ENCODE results near the gene MTRF1L. TPM values are rescaled to one million over a fixed set of nuclear protein-coding genes. Genes with fewer than 3 reads are reported as not detected.
"Not testable (repeated sequence)": the region's sequence is repeated elsewhere in the genome, so short reads cannot be mapped to it uniquely, and the experiment has no call there.

Gene MTRF1L
- total and polyA plus RNA-seq, 2 donors from 2014 or later: 15.8 to 19.2 TPM

DNA sequence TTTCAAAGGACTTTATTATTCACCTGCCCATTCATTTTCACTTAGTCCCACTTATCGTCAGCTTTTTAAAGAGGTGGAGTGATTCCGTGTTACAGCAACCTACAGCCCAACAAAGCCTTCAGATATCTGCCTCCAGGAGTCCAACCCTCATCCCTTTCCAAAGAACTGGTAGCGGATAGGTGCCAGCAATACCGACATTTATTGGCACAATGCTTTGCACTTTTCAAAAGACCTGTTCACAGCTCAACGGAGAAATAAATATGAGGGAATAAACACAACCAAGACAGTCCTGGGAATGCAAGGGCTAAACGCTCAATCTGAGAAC lies 819 bp upstream of the MTRF1L start:
- intact Hi-C loops (cut with DNase I): no loop called here
- Histone ChIP-seq H3K9me3 (ENCODE audit: control insufficient read depth in 2 of 3, insufficient read depth in 1 of 3, low read length in 3 of 3) (no peaks in the 10 kb centered on the region), H3K9ac (ENCODE audit: low read length in 3 of 3) (peak overlapping the region; percentile 26 to 85 (median 57)), H3K4me1 (ENCODE audit: control insufficient read depth in 2 of 3, insufficient read depth in 2 of 3, low read depth in 1 of 3, low read length in 3 of 3) (peaks cover 2 to 17% (median 7%) of the 10 kb centered on the region in 3 donors), H3K27me3 (ENCODE audit: control insufficient read depth, insufficient read depth, low read length) (no peaks in the 10 kb centered on the region), H3K4me3 (ENCODE audit: low read length in 3 of 3) (peak overlapping the region; percentile 98 to 100 (median 99)), H3K27ac (ENCODE audit: low read depth in 2 of 2, low read length in 2 of 2) (peak overlapping the region; percentile 68 to 85), H3K36me3 (ENCODE audit: control insufficient read depth in 2 of 3, insufficient read depth in 3 of 3, low read length in 3 of 3) (no peaks in the 10 kb centered on the region)
- TF ChIP-seq, protein P1, sequence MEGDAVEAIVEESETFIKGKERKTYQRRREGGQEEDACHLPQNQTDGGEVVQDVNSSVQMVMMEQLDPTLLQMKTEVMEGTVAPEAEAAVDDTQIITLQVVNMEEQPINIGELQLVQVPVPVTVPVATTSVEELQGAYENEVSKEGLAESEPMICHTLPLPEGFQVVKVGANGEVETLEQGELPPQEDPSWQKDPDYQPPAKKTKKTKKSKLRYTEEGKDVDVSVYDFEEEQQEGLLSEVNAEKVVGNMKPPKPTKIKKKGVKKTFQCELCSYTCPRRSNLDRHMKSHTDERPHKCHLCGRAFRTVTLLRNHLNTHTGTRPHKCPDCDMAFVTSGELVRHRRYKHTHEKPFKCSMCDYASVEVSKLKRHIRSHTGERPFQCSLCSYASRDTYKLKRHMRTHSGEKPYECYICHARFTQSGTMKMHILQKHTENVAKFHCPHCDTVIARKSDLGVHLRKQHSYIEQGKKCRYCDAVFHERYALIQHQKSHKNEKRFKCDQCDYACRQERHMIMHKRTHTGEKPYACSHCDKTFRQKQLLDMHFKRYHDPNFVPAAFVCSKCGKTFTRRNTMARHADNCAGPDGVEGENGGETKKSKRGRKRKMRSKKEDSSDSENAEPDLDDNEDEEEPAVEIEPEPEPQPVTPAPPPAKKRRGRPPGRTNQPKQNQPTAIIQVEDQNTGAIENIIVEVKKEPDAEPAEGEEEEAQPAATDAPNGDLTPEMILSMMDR (IDR thresholded peaks at IDR 0.05; ENCODE audit: borderline replicate concordance, extremely low read depth, insufficient read depth): no peak
- DNase-seq: peak in 2 of 5 donors; percentile 39 to 47
- FAIRE-seq: no peak

- H3K4me1 ChIP-seq (ENCODE audit: control insufficient read depth in 2 of 3, insufficient read depth in 2 of 3, low read depth in 1 of 3, low read length in 3 of 3): peaks cover 2 to 17% (median 7%) of the 10 kb centered on the region in 3 donors
- peaks cover 0 to 6% (median 0%) of the 10 kb centered on the region in 3 donors for H3K36me3 ChIP-seq (ENCODE audit: control insufficient read depth in 2 of 3, insufficient read depth in 3 of 3, low read length in 3 of 3)
- DNase-seq (peak in 4 of 5 donors; percentile 30 to 63 (median 52)), FAIRE-seq (no peak)
- H3K4me3 ChIP-seq (ENCODE audit: low read length in 3 of 3): peak overlapping the region; percentile 94 to 100 (median 99)
- peak overlapping the region; percentile 59 to 78 for H3K27ac ChIP-seq (ENCODE audit: low read depth in 2 of 2, low read length in 2 of 2)
- TF ChIP-seq, protein P1 (IDR thresholded peaks at IDR 0.05; ENCODE audit: borderline replicate concordance, extremely low read depth, insufficient read depth): no peak
- no peaks in the 10 kb centered on the region for H3K9me3 ChIP-seq (ENCODE audit: control insufficient read depth in 2 of 3, insufficient read depth in 1 of 3, low read length in 3 of 3)
- peak overlapping the region; percentile 85 to 92 (median 87) for H3K9ac ChIP-seq (ENCODE audit: low read length in 3 of 3)
- intact Hi-C loops (cut with DNase I): no loop called here
- no peaks in the 10 kb centered on the region for H3K27me3 ChIP-seq (ENCODE audit: control insufficient read depth, insufficient read depth, low read length)
These were observed 519 bp downstream of the MTRF1L start for GRCh38 chr6:153001767-153002612.

- DNase-seq; intact Hi-C loops (cut with DNase I); FAIRE-seq; H3K27ac ChIP-seq (ENCODE audit: low read depth in 2 of 2, low read length in 2 of 2); H3K9ac ChIP-seq (ENCODE audit: low read length in 3 of 3); H3K36me3 ChIP-seq (ENCODE audit: control insufficient read depth in 2 of 3, insufficient read depth in 3 of 3, low read length in 3 of 3); H3K9me3 ChIP-seq (ENCODE audit: control insufficient read depth in 2 of 3, insufficient read depth in 1 of 3, low read length in 3 of 3); H3K27me3 ChIP-seq (ENCODE audit: control insufficient read depth, insufficient read depth, low read length): not testable (repeated sequence)
- peak overlapping the region in 1 of 3 donors; percentile 100 for H3K4me3 ChIP-seq (ENCODE audit: low read length in 3 of 3)
- peaks cover 2 to 17% (median 7%) of the 10 kb centered on the region in 3 donors for H3K4me1 ChIP-seq (ENCODE audit: control insufficient read depth in 2 of 3, insufficient read depth in 2 of 3, low read depth in 1 of 3, low read length in 3 of 3)
These were observed 1.7 kb downstream of the MTRF1L start for GRCh38 chr6:153000790-153001189.

- H3K27ac ChIP-seq (ENCODE audit: low read depth in 2 of 2, low read length in 2 of 2): no peak overlapping the region
- FAIRE-seq: no peak
These were observed 2.3 kb downstream of the MTRF1L start for GRCh38 chr6:153000243-153000642.

GRCh38 chr6:152999538-152999937 lies 3.0 kb downstream of the MTRF1L start:
- H3K27me3 ChIP-seq (ENCODE audit: control insufficient read depth, insufficient read depth, low read length); H3K27ac ChIP-seq (ENCODE audit: low read depth in 2 of 2, low read length in 2 of 2); H3K9ac ChIP-seq (ENCODE audit: low read length in 3 of 3); DNase-seq; FAIRE-seq; H3K9me3 ChIP-seq (ENCODE audit: control insufficient read depth in 2 of 3, insufficient read depth in 1 of 3, low read length in 3 of 3); intact Hi-C loops (cut with DNase I); H3K4me3 ChIP-seq (ENCODE audit: low read length in 3 of 3): not testable (repeated sequence)
- H3K36me3 ChIP-seq (ENCODE audit: control insufficient read depth in 2 of 3, insufficient read depth in 3 of 3, low read length in 3 of 3): peaks cover 0 to 11% (median 2%) of the 10 kb centered on the region in 3 donors
- peaks cover 2 to 17% (median 7%) of the 10 kb centered on the region in 3 donors for H3K4me1 ChIP-seq (ENCODE audit: control insufficient read depth in 2 of 3, insufficient read depth in 2 of 3, low read depth in 1 of 3, low read length in 3 of 3)

More at GRCh38 chr6:153000243-153000642, 2.3 kb downstream of the MTRF1L start:
- Histone ChIP-seq H3K4me1 (ENCODE audit: control insufficient read depth in 2 of 3, insufficient read depth in 2 of 3, low read depth in 1 of 3, low read length in 3 of 3) (peaks cover 2 to 17% (median 7%) of the 10 kb centered on the region in 3 donors), H3K4me3 (ENCODE audit: low read length in 3 of 3) (peak overlapping the region in 1 of 3 donors; percentile 22), H3K9me3 (ENCODE audit: control insufficient read depth in 2 of 3, insufficient read depth in 1 of 3, low read length in 3 of 3) (no peaks in the 10 kb centered on the region), H3K36me3 (ENCODE audit: control insufficient read depth in 2 of 3, insufficient read depth in 3 of 3, low read length in 3 of 3) (peaks cover 0 to 8% (median 2%) of the 10 kb centered on the region in 3 donors), H3K9ac (ENCODE audit: low read length in 3 of 3) (no peak overlapping the region), H3K27me3 (ENCODE audit: control insufficient read depth, insufficient read depth, low read length) (no peaks in the 10 kb centered on the region)
- DNase-seq: no peak
- intact Hi-C loops (cut with DNase I): no loop called here
- TF ChIP-seq, protein P1 (IDR thresholded peaks at IDR 0.05; ENCODE audit: borderline replicate concordance, extremely low read depth, insufficient read depth): no peak

All from kidney (tissue), 14 donors.